H1 (cell line): ENCODE data around the gene KIF1C. TPM values are rescaled to one million over a fixed set of nuclear protein-coding genes. Genes with fewer than 3 reads are reported as not detected.
"Not testable (repeated sequence)": the region's sequence is repeated elsewhere in the genome, so short reads cannot be mapped to it uniquely, and the experiment has no call there.

Experiments used
- CTCF ChIA-PET: fragments of 300-600 bp; sonication (Branson Sonifier 250); formaldehyde crosslinking; loops from one replicate; lab custom pipeline; 2021; ENCODE audit not compliant: partially characterized antibody; lab: Charles Lee
- POLR2A ChIA-PET: fragments of 300-600 bp; sonication (Branson Sonifier 250); formaldehyde crosslinking; loops from one replicate; lab custom pipeline; 2021; ENCODE audit warnings: inconsistent platforms; ENCODE audit not compliant: partially characterized antibody; lab: Charles Lee
- DNase-seq, 2 experiments: peaks; one replicate each; pipeline versions ENCODE4 v3.0.0 to v3.0.0-alpha.2; 2010 to 2022; ENCODE audit warnings: low spot score in 2 of 2, low read depth in 1 of 2, mixed read lengths in 1 of 2
- FAIRE-seq: peaks from 2 replicates; lab custom pipeline; 2011; peaks lifted over from hg19 to GRCh38; lab: Jason Lieb, UNC
- H2AFZ ChIP-seq: 2 replicates; pipeline ENCODE4 v1.8.1; 2012; ENCODE audit warnings: low read length, inconsistent platforms
- H2AK5ac ChIP-seq: 2 replicates; pipeline ENCODE4 v1.6.1; 2013; ENCODE audit warnings: low read depth, low read length
- H2BK120ac ChIP-seq: replicated peaks from 2 replicates; pipeline ENCODE3; 2013; ENCODE audit warnings: low read depth, low read length, inconsistent platforms
- H2BK12ac ChIP-seq: 2 replicates; pipeline ENCODE4 v1.6.1; 2013; ENCODE audit warnings: low read depth, low read length
- H2BK15ac ChIP-seq: 2 replicates; pipeline ENCODE4 v1.6.1; 2013; ENCODE audit warnings: low read length
- H2BK20ac ChIP-seq: 2 replicates; pipeline ENCODE4 v1.6.1; 2013; ENCODE audit warnings: low read length
- H2BK5ac ChIP-seq: 2 replicates; pipeline ENCODE4 v1.6.1; 2013; ENCODE audit warnings: low read depth, low read length
- H3K14ac ChIP-seq: 2 replicates; pipeline ENCODE4 v1.6.1; 2013; ENCODE audit warnings: inconsistent platforms; ENCODE audit not compliant: insufficient read length
- H3K18ac ChIP-seq: 2 replicates; pipeline ENCODE4 v1.6.1; 2013; ENCODE audit warnings: low read length; ENCODE audit errors: extremely low read depth
- H3K23ac ChIP-seq: 2 replicates; pipeline ENCODE4 v1.6.1; 2013; ENCODE audit warnings: inconsistent platforms; ENCODE audit not compliant: insufficient read length
- H3K23me2 ChIP-seq: 2 replicates; pipeline ENCODE4 v1.6.1; 2013; ENCODE audit warnings: low read depth, low read length
- H3K27ac ChIP-seq: 2 replicates; pipeline ENCODE4 v1.6.1; 2011; ENCODE audit warnings: low read depth, low read length, inconsistent platforms
- H3K27me3 ChIP-seq, 4 experiments: replicated peaks in 1 of 4; 1 replicate in 1 of 4; 2 replicates in 3 of 4; pipeline versions ENCODE4 v1.6.1 to v1.8.1; 2011 to 2013; ENCODE audit warnings: low read length in 3 of 4, mild to moderate bottlenecking in 3 of 4, inconsistent platforms in 2 of 4, mixed read lengths in 2 of 4, moderate library complexity in 1 of 4; ENCODE audit not compliant: control insufficient read depth in 3 of 4, insufficient read depth in 3 of 4; ENCODE audit errors: extremely low read depth in 1 of 4
- H3K36me3 ChIP-seq, 4 experiments: 2 replicates each; pipeline versions ENCODE4 v1.6.1 to v1.8.1; 2011 to 2013; ENCODE audit warnings: mild to moderate bottlenecking in 4 of 4, low read length in 3 of 4, moderate library complexity in 2 of 4, control low read depth in 1 of 4, inconsistent platforms in 1 of 4; ENCODE audit not compliant: insufficient read depth in 4 of 4, control insufficient read depth in 2 of 4
- H3K4ac ChIP-seq: replicated peaks from 2 replicates; pipeline ENCODE3; 2013; ENCODE audit warnings: low read length, low read depth, mixed read lengths, inconsistent platforms; ENCODE audit not compliant: insufficient read length
- H3K4me1 ChIP-seq, 4 experiments: replicated peaks in 1 of 4; 1 replicate in 1 of 4; 2 replicates in 3 of 4; pipeline versions ENCODE4 v1.6.1 to v1.8.1; 2011 to 2013; ENCODE audit warnings: low read length in 3 of 4, inconsistent platforms in 2 of 4, mixed read lengths in 1 of 4; ENCODE audit not compliant: insufficient read depth in 4 of 4, control insufficient read depth in 3 of 4
- H3K4me2 ChIP-seq, 2 experiments: 2 replicates each; pipeline versions ENCODE4 v1.6.1 to v1.8.1; 2011 to 2013; ENCODE audit warnings: low read depth in 2 of 2, low read length in 2 of 2, control low read depth in 1 of 2, inconsistent platforms in 1 of 2, mild to moderate bottlenecking in 1 of 2; ENCODE audit not compliant: insufficient read depth in 1 of 2
- H3K4me3 ChIP-seq, 4 experiments: fragments of 200-600, 300-600 bp in 1 of 4; sonication (generic), shearing (Covaris generic), sonication (Bioruptor Twin) in 1 of 4; 2 replicates each; pipeline versions ENCODE4 v1.5.1 to v1.8.1; 2011 to 2016; ENCODE audit warnings: low read length in 4 of 4, low read depth in 3 of 4, control low read depth in 2 of 4, inconsistent platforms in 2 of 4, mild to moderate bottlenecking in 2 of 4, mixed read lengths in 1 of 4, moderate library complexity in 1 of 4; ENCODE audit not compliant: insufficient read depth in 2 of 4; ENCODE audit errors: extremely low read depth in 1 of 4
- H3K56ac ChIP-seq: replicated peaks from 2 replicates; pipeline ENCODE3; 2013; ENCODE audit warnings: low read depth, mild to moderate bottlenecking, mixed read lengths, low read length, inconsistent platforms; ENCODE audit not compliant: insufficient read length
- H3K79me1 ChIP-seq: 2 replicates; pipeline ENCODE4 v1.6.1; 2013; ENCODE audit warnings: low read depth, low read length, control low read depth
- H3K79me2 ChIP-seq, 2 experiments: 2 replicates each; pipeline versions ENCODE4 v1.6.1 to v1.8.1; 2012 to 2013; ENCODE audit warnings: low read length in 2 of 2, mild to moderate bottlenecking in 2 of 2, inconsistent platforms in 1 of 2; ENCODE audit not compliant: insufficient read depth in 2 of 2, control insufficient read depth in 1 of 2
- H3K9ac ChIP-seq, 4 experiments: replicated peaks in 1 of 4; 1 replicate in 1 of 4; 2 replicates in 3 of 4; pipeline versions ENCODE4 v1.6.1 to v1.8.1; 2011 to 2013; ENCODE audit warnings: low read depth in 3 of 4, low read length in 3 of 4, control low read depth in 2 of 4, mild to moderate bottlenecking in 2 of 4, moderate library complexity in 2 of 4, inconsistent platforms in 1 of 4; ENCODE audit errors: extremely low read depth in 1 of 4
- H3K9me3 ChIP-seq, 2 experiments: 2 replicates each; pipeline versions ENCODE4 v1.6.1 to v1.8.1; 2012 to 2013; ENCODE audit warnings: mild to moderate bottlenecking in 2 of 2, moderate library complexity in 2 of 2, control low read depth in 1 of 2, inconsistent platforms in 1 of 2, low read depth in 1 of 2, low read length in 1 of 2, mixed read lengths in 1 of 2; ENCODE audit not compliant: insufficient read depth in 2 of 2
- H4K20me1 ChIP-seq, 2 experiments: replicated peaks in 1 of 2; 2 replicates each; pipeline versions ENCODE3 to v1.8.1; 2011 to 2013; ENCODE audit warnings: inconsistent platforms in 2 of 2, low read length in 2 of 2, mild to moderate bottlenecking in 1 of 2; ENCODE audit not compliant: insufficient read depth in 2 of 2, control insufficient read depth in 1 of 2
- H4K5ac ChIP-seq: 2 replicates; pipeline ENCODE4 v1.6.1; 2013; ENCODE audit warnings: low read length, low read depth, mixed read lengths, inconsistent platforms; ENCODE audit not compliant: insufficient read length
- H4K8ac ChIP-seq: 2 replicates; pipeline ENCODE4 v1.8.0; 2013; ENCODE audit warnings: mild to moderate bottlenecking, moderate library complexity, low read length, inconsistent platforms; ENCODE audit not compliant: insufficient read depth; ENCODE audit errors: extremely low read depth
- H4K91ac ChIP-seq: replicated peaks from 2 replicates; pipeline ENCODE3; 2013; ENCODE audit warnings: low read length, mixed read lengths, inconsistent platforms; ENCODE audit not compliant: insufficient read length
- WGBS, 2 experiments: shearing (Covaris generic) in 1 of 2; methylation state at CpG; one replicate each; pipeline versions ENCODE4 v1.1.6 to v1.1.7; 2013 to 2015; ENCODE audit warnings: low lambda C conversion rate in 2 of 2, mixed read lengths in 2 of 2, inconsistent platforms in 1 of 2, low coverage in 1 of 2, missing lambda C conversion rate in 1 of 2; ENCODE audit not compliant: insufficient replicate concordance in 2 of 2, insufficient coverage in 1 of 2, insufficient read length in 1 of 2; ENCODE audit errors: extremely low coverage in 1 of 2, missing lambda C conversion rate in 1 of 2; 5-methylcytosine and 5-hydroxymethylcytosine counted together
- polyA plus RNA-seq, 7 experiments: library from polyadenylated mRNA; depleted of rRNA in 3 of 7; stranded (reverse) in 5 of 7; unstranded in 2 of 7; fragments of >200 nt in 5 of 7; fragments of 200-250 nt in 2 of 7; gene quantifications; 1 replicate in 5 of 7; 2 replicates in 1 of 7; 4 replicates in 1 of 7; pipeline versions ENCODE4 v1.2.1 to v1.2.3, GENCODE V29; 2011 to 2013; ENCODE audit warnings: missing spikeins in 2 of 7, mixed read lengths in 2 of 7
- total RNA-seq: library from RNA; stranded (reverse); fragmentation: NEBNext Ultra II Directional; extraction: Animal tissue kit (Norgen Biotek cat#: 25700); gene quantifications from 2 replicates; pipeline ENCODE4 v1.2.1, GENCODE V29; 2021

KIF1C gene
- total and polyA plus RNA-seq, 2 of the 8 experiments (the other 6 are each of a cell fraction or from before 2014, with no cell fraction given) = 14.3 to 114 TPM

GRCh38 chr17:5077275-5077674, 79.5 kb downstream of the KIF1C start:
- ChIA-PET POLR2A (interaction anchor here (0.7 to 3.1 kb wide), 6 partner anchors 9 to 30 kb away, joined by 3 to 12 read pairs (median 4); no protein-coding TSS in a partner anchor), CTCF (interaction anchor here (0.7 to 0.9 kb wide), 2 partner anchors 15 to 24 kb away, joined by 3 read pairs; no protein-coding TSS in a partner anchor)
- H3K14ac ChIP-seq, H4K5ac ChIP-seq, H3K23ac ChIP-seq, H4K20me1 ChIP-seq, H2BK12ac ChIP-seq, H2BK15ac ChIP-seq, H2AK5ac ChIP-seq, H3K56ac ChIP-seq, DNase-seq, H2BK120ac ChIP-seq, H3K4me3 ChIP-seq, H2BK20ac ChIP-seq, H3K9me3 ChIP-seq, H4K8ac ChIP-seq, H3K18ac ChIP-seq, FAIRE-seq, H4K91ac ChIP-seq, H3K36me3 ChIP-seq, H3K23me2 ChIP-seq, H2AFZ ChIP-seq, H3K4ac ChIP-seq, H3K27ac ChIP-seq, H3K4me1 ChIP-seq, H3K9ac ChIP-seq, H3K79me2 ChIP-seq, H3K79me1 ChIP-seq, H2BK5ac ChIP-seq: not testable (repeated sequence)
- Histone ChIP-seq H3K27me3 (peaks cover 0 to 13% (median 8%) of the 10 kb centered on the region in 4 experiments; a peak in 5 of 7 replicates), H3K4me2 (peak overlapping the region in 1 of 2 experiments; percentile 35; a peak in 1 of 4 replicates)
- WGBS, 2 experiments = 90% methylated on average over 19 of the region's 24 CpGs; no CpG with 5 or more reads in 1 of the 2 experiments
